Brain microvascular endothelial cell (primary cell): ENCODE data around the gene FMOD.

Source experiments
- DNase-seq: peaks from one replicate; pipeline ENCODE4 v3.0.0-alpha.2; 2020
- H3K27ac ChIP-seq: fragments of 250-450 bp; sonication (Bioruptor Pico); 2 replicates; pipeline ENCODE4 v1.5.1; 2020; ENCODE audit warnings: mild to moderate bottlenecking, moderate library complexity
- H3K27me3 ChIP-seq: fragments of 250-450 bp; sonication (Bioruptor Pico); replicated peaks from 2 replicates; pipeline ENCODE4 v1.5.1; 2020; ENCODE audit warnings: mild to moderate bottlenecking
- H3K36me3 ChIP-seq: fragments of 250-450 bp; sonication (Bioruptor Pico); replicated peaks from 2 replicates; pipeline ENCODE4 v1.5.1; 2020; ENCODE audit warnings: mild to moderate bottlenecking
- H3K4me3 ChIP-seq: 2 replicates; pipeline ENCODE4 v1.5.1; 2011; ENCODE audit warnings: low read depth, mild to moderate bottlenecking, control low read depth, low read length, moderate library complexity
- CTCF ChIP-seq: IDR thresholded peaks from 2 replicates; pipeline ENCODE4 v1.5.1; 2011; ENCODE audit warnings: low read depth, mild to moderate bottlenecking, moderate library complexity, low read length, control low read depth, inconsistent platforms; ENCODE audit errors: missing control alignments
- in situ Hi-C: cut with HindIII; loops from 2 replicates; pipeline ENCODE4 v1.10.0; 2017; ENCODE audit warnings: low sequenced_read_pairs, low pct_ligation_motif_present

Gene FMOD

DNA sequence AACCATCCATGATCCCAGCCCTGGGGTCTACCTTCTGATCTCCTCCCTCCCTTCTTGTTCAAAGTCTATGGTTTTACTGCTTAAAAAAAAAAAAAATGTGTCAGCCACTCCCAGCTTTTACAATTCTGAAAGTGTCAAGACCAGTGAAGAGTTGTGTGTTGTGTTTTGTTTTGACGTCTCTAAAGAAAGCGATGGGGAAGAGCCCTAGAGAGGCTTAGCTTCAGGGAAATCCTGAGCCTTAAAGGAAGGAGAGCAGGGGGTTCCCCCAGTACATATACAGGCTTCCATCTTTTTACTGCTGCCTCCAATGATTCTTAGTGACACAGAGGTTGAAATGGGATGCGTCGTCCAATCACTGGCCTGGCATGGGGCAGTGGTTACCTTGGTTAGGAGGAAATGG, 13.9 kb upstream of the FMOD start:
- no peak overlapping the region for H3K27ac ChIP-seq
- TF ChIP-seq CTCF: no peak

GRCh38 chr1:203364094-203364801, 13.3 kb upstream of the FMOD start:
- H3K36me3 ChIP-seq: no peaks in the 10 kb centered on the region
- H3K27ac ChIP-seq: no peak overlapping the region
- in situ Hi-C loops: no loop called here
- H3K27me3 ChIP-seq: peaks cover 11% of the 10 kb centered on the region
- no peak overlapping the region for H3K4me3 ChIP-seq
- no peak for DNase-seq
- TF ChIP-seq CTCF: no peak

More for the DNA sequence above, 13.9 kb upstream of the FMOD start:
- H3K4me3 ChIP-seq: no peak overlapping the region
- in situ Hi-C loops: no loop called here
- H3K27me3 ChIP-seq: peaks cover 9% of the 10 kb centered on the region
- no peaks in the 10 kb centered on the region for H3K36me3 ChIP-seq
- DNase-seq: no peak

- Histone ChIP-seq H3K27me3 (peaks cover 11% of the 10 kb centered on the region), H3K36me3 (no peaks in the 10 kb centered on the region), H3K4me3 (no peak overlapping the region), H3K27ac (no peak overlapping the region)
- no peak for TF ChIP-seq CTCF
- no peak for DNase-seq
- in situ Hi-C loops: no loop called here
Measured at GRCh38 chr1:203362720-203363025, 11.8 kb upstream of the FMOD start.

DNA sequence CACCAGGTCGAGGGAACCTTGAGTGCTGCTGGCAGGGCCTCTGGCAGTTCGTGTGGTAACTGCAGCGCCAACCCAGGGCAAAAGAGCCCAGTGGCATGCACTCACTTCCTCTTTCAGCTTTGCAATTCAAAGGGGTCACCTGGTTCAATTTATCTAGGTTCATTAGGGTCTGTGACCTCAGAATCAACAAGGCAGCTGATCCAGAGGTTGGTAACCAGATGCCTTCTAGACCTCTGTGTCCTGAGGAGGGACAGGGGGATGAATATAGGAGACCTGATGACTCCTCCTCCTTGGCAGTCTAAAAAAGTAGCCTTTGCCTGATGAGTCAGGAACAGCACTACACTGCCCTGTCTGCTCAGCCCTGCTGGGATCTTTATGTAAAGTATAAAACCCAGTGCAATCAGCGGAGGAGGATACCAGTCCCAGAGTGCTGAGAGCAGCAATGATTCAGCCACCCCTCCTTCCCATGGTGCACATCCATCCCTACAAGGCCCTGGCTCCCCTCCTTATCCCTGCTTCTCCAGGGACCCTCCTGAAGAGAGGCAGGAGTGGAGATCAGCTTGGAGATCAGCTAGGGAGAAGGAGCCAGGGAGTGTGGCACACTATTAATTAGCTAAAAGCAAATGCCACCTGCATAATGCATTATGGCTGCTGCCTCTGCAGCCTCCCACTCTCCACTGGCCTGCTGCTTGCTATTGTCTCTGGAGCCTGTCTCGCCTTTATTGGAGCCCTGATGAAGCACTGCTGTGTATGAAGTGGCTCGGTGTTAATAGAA, 11.2 kb upstream of the FMOD start:
- no peak for TF ChIP-seq CTCF
- DNase-seq: peak; percentile 32
- peaks cover 11% of the 10 kb centered on the region for H3K27me3 ChIP-seq
- in situ Hi-C loops: no loop called here
- H3K36me3 ChIP-seq: no peaks in the 10 kb centered on the region
- no peak overlapping the region for H3K27ac ChIP-seq
- H3K4me3 ChIP-seq: no peak overlapping the region

GRCh38 chr1:203360547-203361185, 9.7 kb upstream of the FMOD start:
- no peak overlapping the region for H3K27ac ChIP-seq
- in situ Hi-C loops: no loop called here
- DNase-seq: no peak
- H3K36me3 ChIP-seq: no peaks in the 10 kb centered on the region
- TF ChIP-seq CTCF: no peak
- H3K4me3 ChIP-seq: no peak overlapping the region
- H3K27me3 ChIP-seq: peaks cover 11% of the 10 kb centered on the region
